HG02642 (cell line): ENCODE data around the gene CD38.
"Not testable (repeated sequence)": the region's sequence is repeated elsewhere in the genome, so short reads cannot be mapped to it uniquely, and the experiment has no call there.

ENCODE experiments used
- ATAC-seq: cut with Tn5 transposase; IDR thresholded peaks from one replicate; pipeline ENCODE4 v1.9.1; 2021; ENCODE audit warnings: mild to moderate bottlenecking; ENCODE audit not compliant: unreplicated experiment, poor library complexity

Gene CD38

GRCh38 chr4:15852524-15852923, 74.4 kb downstream of the CD38 start:
- no peak for ATAC-seq

- ATAC-seq, result no peak
These were observed 75.2 kb downstream of the CD38 start for GRCh38 chr4:15853345-15853744.

- no peak for ATAC-seq
These were observed 77.8 kb downstream of the CD38 start for GRCh38 chr4:15855804-15856475.

GRCh38 chr4:15861198-15861597, 83.1 kb downstream of the CD38 start:
- ATAC-seq, result not testable (repeated sequence)

GRCh38 chr4:15864651-15865566, 86.8 kb downstream of the CD38 start:
- ATAC-seq, result no peak

GRCh38 chr4:15868111-15868510, 90.0 kb downstream of the CD38 start:
- no peak for ATAC-seq

- no peak for ATAC-seq
These were observed 90.8 kb downstream of the CD38 start for GRCh38 chr4:15868826-15869413.

GRCh38 chr4:15870079-15870478, 92.0 kb downstream of the CD38 start:
- no peak for ATAC-seq

GRCh38 chr4:15870921-15871664, 93.0 kb downstream of the CD38 start:
- no peak for ATAC-seq

GRCh38 chr4:15873117-15873516, 95.0 kb downstream of the CD38 start:
- ATAC-seq, result no peak

GRCh38 chr4:15874671-15875070, 96.5 kb downstream of the CD38 start:
- ATAC-seq, result no peak

GRCh38 chr4:15875663-15876460, 97.7 kb downstream of the CD38 start:
- ATAC-seq, result no peak

- ATAC-seq, result no peak
These were observed 99.9 kb downstream of the CD38 start for GRCh38 chr4:15878011-15878410.

- no peak for ATAC-seq
These were observed 103.7 kb downstream of the CD38 start for GRCh38 chr4:15881820-15882219.

- ATAC-seq, result peak; percentile 94
These were observed 104.6 kb downstream of the CD38 start for GRCh38 chr4:15882675-15883086.

GRCh38 chr4:15883610-15884243, 105.6 kb downstream of the CD38 start:
- ATAC-seq, result no peak

- ATAC-seq, result no peak
These were observed 106.5 kb downstream of the CD38 start for GRCh38 chr4:15884666-15885065.

GRCh38 chr4:15885422-15885821, 107.3 kb downstream of the CD38 start:
- no peak for ATAC-seq

- no peak for ATAC-seq
These were observed 110.4 kb downstream of the CD38 start for GRCh38 chr4:15888515-15888914.
